GM19438 (cell line): ENCODE measurements around the gene MOB2.
"Not testable (repeated sequence)": the region's sequence is repeated elsewhere in the genome, so short reads cannot be mapped to it uniquely, and the experiment has no call there.

Experiments
- ATAC-seq: cut with Tn5 transposase; IDR thresholded peaks from one replicate; pipeline ENCODE4 v1.9.1; 2021; ENCODE audit warnings: low read depth; ENCODE audit not compliant: unreplicated experiment

Gene MOB2

DNA sequence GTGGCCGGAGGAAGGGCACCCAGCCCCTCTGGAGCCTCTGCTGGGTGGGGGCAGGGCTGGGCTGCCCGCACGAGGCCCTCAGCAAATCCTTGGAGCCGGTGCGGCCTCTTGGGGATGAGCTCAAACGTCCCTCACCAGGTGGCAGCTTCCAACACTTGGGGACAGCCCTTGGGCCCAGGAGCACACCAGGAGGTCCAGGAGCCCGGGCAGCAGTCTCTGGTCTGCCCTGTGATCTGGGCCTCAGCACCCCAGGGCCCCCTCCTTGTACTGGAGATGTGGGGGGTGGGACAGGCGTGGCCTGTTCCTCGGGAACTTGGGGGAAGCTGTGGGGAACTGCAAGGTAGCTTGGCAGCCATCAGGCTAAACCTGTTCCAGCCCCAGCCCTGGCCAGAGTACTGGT, 40.0 kb downstream of the MOB2 start:
- ATAC-seq = no peak

DNA sequence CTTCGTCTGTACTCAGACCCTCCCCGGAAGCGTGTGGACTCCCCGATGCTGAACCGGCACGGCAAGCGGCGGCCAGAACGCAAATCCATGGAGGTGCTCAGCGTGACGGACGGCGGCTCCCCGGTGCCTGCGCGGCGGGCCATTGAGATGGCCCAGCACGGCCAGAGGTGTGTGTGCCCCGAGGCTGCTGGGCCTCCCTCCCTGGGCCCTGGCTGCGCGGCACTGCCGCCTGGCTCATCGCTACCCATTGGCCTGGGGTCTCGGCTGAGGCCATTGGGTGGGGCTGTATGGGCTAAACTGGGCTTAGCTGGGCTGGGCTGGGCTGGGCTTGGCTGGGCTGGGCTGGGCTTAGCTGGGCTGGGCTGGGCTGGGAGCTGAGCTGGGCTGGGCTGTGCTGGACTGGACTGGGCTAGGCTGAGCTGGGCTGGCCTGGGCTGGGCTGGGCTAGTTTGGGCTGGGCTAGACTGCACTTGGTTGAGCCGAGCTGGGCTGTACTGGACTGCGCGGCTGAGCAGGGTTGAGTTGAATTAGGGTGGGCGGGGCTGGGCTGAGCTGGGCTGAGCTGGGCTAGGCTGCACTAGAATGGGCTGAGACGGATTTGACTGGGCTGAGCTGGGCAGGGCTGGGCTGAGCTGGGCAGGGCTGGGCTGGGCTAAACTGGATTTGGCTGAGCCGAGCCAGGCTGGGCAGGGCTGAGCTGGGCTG, 40.7 kb downstream of the MOB2 start:
- no peak for ATAC-seq

DNA sequence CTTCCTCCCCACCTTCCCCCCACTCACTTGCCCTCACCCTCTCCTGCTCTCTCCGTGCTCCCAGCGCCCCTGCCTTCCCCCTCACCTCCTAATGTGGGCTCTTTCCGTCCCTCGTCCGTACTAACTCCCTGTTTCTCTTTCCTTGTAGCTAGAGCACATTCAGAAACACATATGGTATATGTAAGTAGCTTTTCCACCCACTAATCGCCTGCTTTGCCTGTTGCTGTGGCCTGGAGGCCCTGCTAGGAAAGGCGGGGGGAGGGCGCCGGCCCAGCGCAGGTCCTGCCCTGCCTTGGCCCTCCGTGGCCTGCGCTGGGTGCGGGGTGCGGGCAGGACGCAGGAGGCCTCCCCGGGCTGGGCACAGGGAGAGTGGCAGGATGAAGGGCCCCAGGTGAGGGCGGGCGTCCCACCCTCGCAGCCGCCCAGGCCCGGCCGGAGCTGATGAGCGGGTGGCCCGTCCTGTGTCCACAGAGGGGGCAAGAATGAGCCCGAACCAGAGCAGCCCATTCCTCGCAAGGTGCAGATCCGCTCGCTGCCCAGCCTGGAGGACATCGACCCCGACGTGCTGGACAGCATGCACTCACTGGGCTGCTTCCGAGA, 41.7 kb downstream of the MOB2 start:
- no peak for ATAC-seq

GRCh38 chr11:1444321-1444720, 42.3 kb downstream of the MOB2 start:
- no peak for ATAC-seq

- ATAC-seq = no peak
Observed at GRCh38 chr11:1443737-1444136, 42.8 kb downstream of the MOB2 start.

GRCh38 chr11:1442807-1443366, 43.7 kb downstream of the MOB2 start:
- no peak for ATAC-seq

DNA sequence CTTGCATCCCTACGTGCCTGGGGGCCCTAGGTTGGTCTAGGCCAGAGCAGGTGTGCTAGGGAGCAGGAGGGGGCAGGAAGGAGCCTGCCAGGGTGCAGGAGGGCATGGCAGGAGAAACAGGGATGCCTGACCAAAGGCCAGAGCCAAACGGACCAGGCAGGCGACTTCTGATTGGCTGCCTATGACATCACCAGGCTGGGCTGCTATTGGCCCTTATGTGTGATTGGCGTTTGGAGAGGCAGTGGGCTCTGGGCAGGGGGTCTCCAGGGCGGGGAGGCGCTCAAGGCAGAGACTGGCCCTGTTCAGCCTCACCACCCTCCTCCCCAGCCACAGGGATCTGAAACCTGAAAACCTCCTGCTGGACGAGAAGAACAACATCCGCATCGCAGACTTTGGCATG, 44.4 kb downstream of the MOB2 start:
- no peak for ATAC-seq

DNA sequence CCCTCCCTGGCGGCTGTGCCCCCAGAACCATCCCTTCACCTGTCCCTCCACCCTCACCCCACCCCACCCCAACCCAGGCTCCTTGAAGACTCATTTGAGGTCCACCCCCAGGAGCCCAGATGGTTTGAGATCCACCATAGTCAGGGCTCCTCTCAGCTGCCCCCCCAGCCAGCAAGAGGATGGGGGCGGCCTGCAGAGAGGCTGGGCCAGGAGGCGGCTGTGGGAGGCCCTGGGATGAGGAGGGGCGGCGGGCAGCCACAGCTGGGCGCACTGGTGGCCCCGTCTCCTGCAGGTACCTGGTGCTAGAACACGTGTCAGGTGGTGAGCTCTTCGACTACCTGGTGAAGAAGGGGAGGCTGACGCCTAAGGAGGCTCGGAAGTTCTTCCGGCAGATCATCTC, 46.1 kb downstream of the MOB2 start:
- no peak for ATAC-seq

DNA sequence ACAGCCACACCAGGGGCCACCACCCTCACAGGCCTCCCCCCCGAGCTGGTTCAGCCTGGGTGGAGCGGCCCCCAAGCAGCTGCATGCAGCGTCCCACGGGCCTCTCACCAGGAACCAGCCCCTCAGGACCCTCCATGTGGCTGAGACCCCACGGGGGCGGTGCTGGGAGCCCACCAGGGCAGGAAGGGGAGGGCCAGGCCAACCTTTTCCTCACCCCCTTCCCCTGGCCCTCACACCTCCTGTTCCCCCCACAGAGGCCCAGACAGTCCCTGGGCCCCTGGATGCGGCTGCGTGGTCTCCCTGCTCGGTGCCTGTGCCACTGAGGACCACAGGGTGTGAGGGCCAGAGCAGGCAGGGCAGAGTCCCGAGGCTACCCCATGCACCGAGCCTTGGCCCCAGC, 46.5 kb downstream of the MOB2 start:
- ATAC-seq = no peak

DNA sequence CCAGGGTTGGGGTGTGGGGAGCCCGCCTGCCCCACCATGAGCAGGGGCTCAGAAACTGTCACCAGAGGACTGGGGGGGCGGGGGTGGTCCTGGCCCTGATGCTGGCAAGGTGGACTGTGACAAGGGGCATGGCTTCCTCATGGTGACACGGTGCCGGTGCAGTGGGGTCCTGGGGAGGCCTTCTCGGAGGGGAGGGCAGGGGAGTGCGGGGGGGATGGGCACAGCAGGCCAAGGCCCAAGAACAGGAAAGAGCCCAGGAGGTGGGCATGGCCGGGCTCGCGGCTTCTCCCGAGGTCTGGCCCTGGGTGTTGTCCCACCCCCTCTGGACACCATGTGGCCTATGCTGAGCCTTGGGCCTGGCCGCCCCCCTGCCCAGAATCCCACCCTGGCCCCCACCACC, 47.2 kb downstream of the MOB2 start:
- no peak for ATAC-seq

GRCh38 chr11:1438967-1439330, 47.6 kb downstream of the MOB2 start:
- no peak for ATAC-seq

- no peak for ATAC-seq
Observed at GRCh38 chr11:1438261-1438966, 48.2 kb downstream of the MOB2 start.

- no peak for ATAC-seq
Observed at GRCh38 chr11:1437500-1437899, 49.1 kb downstream of the MOB2 start.

DNA sequence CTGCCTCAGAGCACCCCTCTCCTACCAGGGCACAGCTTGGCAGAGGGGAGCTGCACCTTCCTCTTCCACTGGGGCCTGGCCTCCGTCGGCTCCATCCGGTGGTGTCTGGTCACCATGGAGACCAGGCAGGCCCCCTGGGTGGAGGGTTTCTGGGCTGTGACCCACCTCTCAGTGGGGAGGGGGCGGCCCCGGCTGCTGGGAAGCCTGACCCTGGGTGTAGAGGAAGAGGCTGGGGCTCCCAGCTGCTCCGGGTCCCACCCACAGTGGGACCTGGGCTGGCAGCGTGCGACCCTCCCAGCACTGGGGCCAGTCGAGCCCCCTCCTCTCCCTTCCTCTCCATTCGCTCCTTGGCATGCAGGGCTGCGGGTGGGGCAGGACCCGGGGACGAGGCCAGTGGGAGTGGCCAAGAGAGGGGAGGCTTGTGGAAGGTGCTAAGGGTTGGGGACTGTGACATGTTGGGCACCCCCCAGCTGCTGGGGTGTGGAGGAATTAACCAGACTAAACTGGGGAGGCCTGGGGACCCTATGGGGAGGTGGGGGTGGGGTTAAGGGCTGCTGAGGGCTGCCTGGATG, 50.0 kb downstream of the MOB2 start:
- no peak for ATAC-seq

DNA sequence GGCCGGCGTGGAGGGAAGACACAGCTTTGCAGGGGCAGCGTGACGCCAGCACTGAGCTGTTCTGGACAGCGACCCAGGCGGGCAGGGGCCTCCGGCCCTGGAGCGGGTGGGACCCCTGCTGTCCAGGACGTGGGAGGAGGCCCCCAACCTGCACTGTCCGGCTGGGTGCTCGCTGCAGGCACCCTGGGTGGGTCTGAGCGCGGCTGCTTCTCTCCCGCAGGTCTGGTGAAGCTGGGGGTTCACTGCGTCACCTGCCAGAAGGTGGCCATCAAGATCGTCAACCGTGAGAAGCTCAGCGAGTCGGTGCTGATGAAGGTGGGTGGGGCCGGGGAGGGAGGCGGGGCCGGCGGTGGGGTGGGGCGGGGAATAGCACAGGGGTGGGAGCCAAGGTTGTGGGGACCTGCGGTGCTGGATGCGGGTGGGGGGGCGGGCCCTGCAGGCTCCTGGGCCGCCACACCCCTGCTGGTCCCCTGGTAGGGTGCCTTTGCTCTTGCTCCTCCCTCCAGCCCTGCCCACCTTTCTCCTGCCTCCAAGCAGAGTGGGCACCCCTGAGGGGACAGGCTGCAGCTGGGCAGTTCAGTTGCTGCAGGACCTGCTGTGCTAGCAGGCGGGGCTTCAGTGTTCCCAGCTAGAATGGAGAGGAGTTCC, 50.6 kb downstream of the MOB2 start:
- ATAC-seq = no peak

- not testable (repeated sequence) for ATAC-seq
Observed at GRCh38 chr11:1435479-1435819, 51.1 kb downstream of the MOB2 start.

- ATAC-seq = no peak
Observed at GRCh38 chr11:1433977-1434640, 52.5 kb downstream of the MOB2 start.

DNA sequence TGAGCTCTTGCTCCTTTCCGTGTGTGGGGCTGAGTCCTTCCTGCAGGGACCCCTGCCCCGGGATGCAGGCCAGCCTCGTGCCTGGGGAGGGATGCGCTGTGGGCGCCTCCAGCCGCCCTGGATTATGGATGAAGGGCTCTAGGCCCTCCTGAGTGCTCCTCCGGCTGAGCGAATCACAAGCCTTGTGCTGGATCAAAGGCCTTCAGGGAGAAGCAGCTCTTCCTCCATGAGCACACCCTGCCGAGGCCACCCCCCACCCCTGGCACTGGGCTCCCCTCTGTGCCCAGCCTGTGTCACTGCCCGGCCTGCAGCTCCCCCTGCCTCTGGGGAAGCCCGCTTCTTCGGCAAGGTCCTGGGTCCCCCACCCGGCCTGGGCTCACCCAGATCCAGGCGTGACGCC, 53.0 kb downstream of the MOB2 start:
- no peak for ATAC-seq

DNA sequence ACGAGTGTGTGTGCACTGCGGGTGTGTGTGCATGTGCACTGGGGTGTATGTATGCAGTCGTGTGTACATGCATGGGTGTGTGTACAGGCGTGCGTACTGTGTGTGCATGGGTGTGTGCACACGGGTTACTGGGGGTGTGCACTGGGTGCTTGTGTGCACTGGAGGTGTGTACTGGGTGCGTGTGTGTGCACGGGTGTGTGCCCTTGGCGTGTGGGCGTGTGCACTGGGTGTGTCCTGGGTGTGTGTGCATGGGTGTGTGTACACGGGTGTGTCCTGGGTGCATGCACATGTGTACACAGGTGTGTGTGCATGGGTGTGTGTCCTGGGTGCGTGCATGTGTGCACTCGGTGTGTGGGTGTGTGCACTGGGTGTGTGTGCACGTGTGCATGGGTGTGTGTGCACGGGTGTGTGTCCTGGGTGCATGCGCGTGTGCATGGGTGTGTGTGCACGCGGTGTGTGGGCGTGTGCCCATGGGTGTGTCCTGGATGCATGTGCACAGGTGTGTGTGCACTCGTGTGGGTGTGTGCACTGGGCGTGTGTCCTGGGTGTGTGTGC, 57.7 kb downstream of the MOB2 start:
- no peak for ATAC-seq

GRCh38 chr11:1425439-1425838, 61.1 kb downstream of the MOB2 start:
- no peak for ATAC-seq
